Progenitor cell of endocrine pancreas (in vitro differentiated cells): ENCODE measurements around the gene TRAF1. TPM values are rescaled to one million over a fixed set of nuclear protein-coding genes. Genes with fewer than 3 reads are reported as not detected.

Source experiments
- DNase-seq: peaks from one replicate; pipeline ENCODE4 v3.0.0; 2021; ENCODE audit warnings: low spot score; ENCODE audit not compliant: unreplicated experiment
- H3K27ac Mint-ChIP-seq: 2 replicates; pipeline ENCODE4 v1.8.0; 2021; ENCODE audit warnings: mild to moderate bottlenecking, moderate library complexity, mixed read lengths
- H3K27me3 Mint-ChIP-seq: 2 replicates; pipeline ENCODE4 v1.8.0; 2021; ENCODE audit warnings: mixed read lengths
- H3K36me3 Mint-ChIP-seq: 2 replicates; pipeline ENCODE4 v1.8.0; 2022; ENCODE audit warnings: mixed read lengths; ENCODE audit not compliant: insufficient read depth
- H3K4me1 Mint-ChIP-seq: 2 replicates; pipeline ENCODE4 v1.8.0; 2021; ENCODE audit warnings: low read depth, mixed read lengths
- H3K4me3 Mint-ChIP-seq: 2 replicates; pipeline ENCODE4 v1.8.0; 2021; ENCODE audit warnings: low read depth, mild to moderate bottlenecking, moderate library complexity, mixed read lengths
- H3K9me3 Mint-ChIP-seq: 2 replicates; pipeline ENCODE4 v1.8.0; 2021; ENCODE audit warnings: low read depth, mixed read lengths
- CTCF ChIP-seq: fragments of 200-600 bp; sonication (generic); IDR thresholded peaks from one replicate; pipeline ENCODE4 v1.5.0; 2021; ENCODE audit warnings: antibody characterized with exemption, mild to moderate bottlenecking; ENCODE audit not compliant: unreplicated experiment
- total RNA-seq: library from RNA; stranded (reverse); gene quantifications from 2 replicates; pipeline ENCODE4 v1.2.1, GENCODE V29; 2021

TRAF1 gene
- total RNA-seq, 1 donor from 2014 or later = 6.7 TPM

GRCh38 chr9:120892748-120893610 is 33.6 kb downstream of the TRAF1 start:
- H3K4me3 Mint-ChIP-seq = no peak overlapping the region
- H3K27ac Mint-ChIP-seq = no peak overlapping the region
- no peak for TF ChIP-seq CTCF
- H3K4me1 Mint-ChIP-seq = peaks cover 8% of the 10 kb centered on the region
- no peaks in the 10 kb centered on the region for H3K36me3 Mint-ChIP-seq
- no peak for DNase-seq
- H3K9me3 Mint-ChIP-seq = no peaks in the 10 kb centered on the region
- H3K27me3 Mint-ChIP-seq = peaks cover 17% of the 10 kb centered on the region

- no peak for DNase-seq
- no peak overlapping the region for H3K27ac Mint-ChIP-seq
- no peaks in the 10 kb centered on the region for H3K9me3 Mint-ChIP-seq
- no peak overlapping the region for H3K4me3 Mint-ChIP-seq
- H3K4me1 Mint-ChIP-seq = peaks cover 8% of the 10 kb centered on the region
- no peaks in the 10 kb centered on the region for H3K36me3 Mint-ChIP-seq
- peaks cover 17% of the 10 kb centered on the region for H3K27me3 Mint-ChIP-seq
- TF ChIP-seq CTCF = no peak
These were observed 34.5 kb downstream of the TRAF1 start for GRCh38 chr9:120891884-120892747.

GRCh38 chr9:120891245-120891883 is 35.2 kb downstream of the TRAF1 start:
- no peaks in the 10 kb centered on the region for H3K36me3 Mint-ChIP-seq
- DNase-seq = no peak
- no peaks in the 10 kb centered on the region for H3K9me3 Mint-ChIP-seq
- TF ChIP-seq CTCF = no peak
- no peak overlapping the region for H3K4me3 Mint-ChIP-seq
- H3K27me3 Mint-ChIP-seq = peaks cover 17% of the 10 kb centered on the region
- no peak overlapping the region for H3K27ac Mint-ChIP-seq
- peaks cover 8% of the 10 kb centered on the region for H3K4me1 Mint-ChIP-seq

GRCh38 chr9:120890320-120891244 is 36.0 kb downstream of the TRAF1 start:
- Mint-ChIP-seq H3K27me3 (peaks cover 17% of the 10 kb centered on the region), H3K27ac (no peak overlapping the region), H3K4me3 (no peak overlapping the region), H3K9me3 (no peaks in the 10 kb centered on the region), H3K36me3 (no peaks in the 10 kb centered on the region), H3K4me1 (peaks cover 8% of the 10 kb centered on the region)
- no peak for TF ChIP-seq CTCF
- no peak for DNase-seq
